HEK293 (cell line): Measurements from ENCODE around the gene NAE1.

Experiments
- CTCF ChIA-PET: fragments of 350-600 bp; formaldehyde crosslinking; extraction: SDS; loops from one replicate; lab custom pipeline; 2021; ENCODE audit warnings: antibody characterized with exemption; lab: Yijun Ruan, JAX
- POLR2A ChIA-PET: fragments of 300-600 bp; formaldehyde crosslinking; extraction: SDS; loops from one replicate; lab custom pipeline; 2020; ENCODE audit warnings: antibody characterized with exemption, inconsistent platforms; lab: Yijun Ruan, JAX
- H3K27ac ChIP-seq: fragments of 200-500 bp; sonication (Bioruptor generic); 2 replicates; pipeline ENCODE4 v1.5.1; 2014; ENCODE audit warnings: low read depth, low read length, control low read depth, inconsistent platforms; ENCODE audit errors: extremely low read depth
- H3K36me3 ChIP-seq, 2 experiments: fragments of 200-500 bp in 1 of 2; sonication (Bioruptor generic) in 1 of 2; 1 replicate in 1 of 2; 2 replicates in 1 of 2; pipeline ENCODE4 v1.5.1; 2014 to 2017; ENCODE audit warnings: inconsistent platforms in 2 of 2, low read length in 2 of 2; ENCODE audit not compliant: control insufficient read depth in 2 of 2, insufficient read depth in 1 of 2
- H3K4me1 ChIP-seq: fragments of 200-500 bp; sonication (Bioruptor generic); 2 replicates; pipeline ENCODE4 v1.5.1; 2014; ENCODE audit warnings: mild to moderate bottlenecking, low read length, inconsistent platforms; ENCODE audit not compliant: control insufficient read depth, insufficient read depth
- H3K4me3 ChIP-seq: 2 replicates; pipeline ENCODE4 v1.5.1; 2011; ENCODE audit warnings: low read depth, mild to moderate bottlenecking, control low read depth, low read length, moderate library complexity
- H3K9me3 ChIP-seq: fragments of 200-500 bp; sonication (Bioruptor generic); 2 replicates; pipeline ENCODE4 v1.5.1; 2014; ENCODE audit warnings: low read depth, low read length, inconsistent platforms; ENCODE audit not compliant: control insufficient read depth, insufficient read depth
- BCL11A ChIP-seq: fragments of 450-650 bp; formaldehyde crosslinking; IDR thresholded peaks from 2 replicates; pipeline ENCODE4 v1.5.1; 2016; ENCODE audit warnings: low read depth, missing biosample characterization, missing genetic modification characterization
- CTCF ChIP-seq: fragments of 450-650 bp; formaldehyde crosslinking; IDR thresholded peaks from 2 replicates; pipeline ENCODE4 v1.5.1; 2016; ENCODE audit warnings: missing biosample characterization, missing genetic modification characterization
- PRDM1 ChIP-seq: fragments of 450-650 bp; formaldehyde crosslinking; IDR thresholded peaks from 2 replicates; pipeline ENCODE4; 2016; ENCODE audit warnings: missing biosample characterization, missing genetic modification characterization
- PRDM2 ChIP-seq: fragments of 450-650 bp; formaldehyde crosslinking; IDR thresholded peaks from 2 replicates; pipeline ENCODE4 v1.5.1; 2016; ENCODE audit warnings: missing biosample characterization, missing genetic modification characterization, borderline replicate concordance
- REPIN1 ChIP-seq: fragments of 450-650 bp; formaldehyde crosslinking; IDR thresholded peaks from 2 replicates; pipeline ENCODE4 v1.5.1; 2017; ENCODE audit warnings: missing biosample characterization, missing genetic modification characterization, low read depth
- SCRT2 ChIP-seq: fragments of 450-650 bp; formaldehyde crosslinking; IDR thresholded peaks from 2 replicates; pipeline ENCODE4 v1.5.1; 2016; ENCODE audit warnings: missing biosample characterization, missing genetic modification characterization
- SP7 ChIP-seq: fragments of 450-650 bp; formaldehyde crosslinking; IDR thresholded peaks from 2 replicates; pipeline ENCODE4 v1.5.1; 2016; ENCODE audit warnings: missing biosample characterization, missing genetic modification characterization
- TSHZ1 ChIP-seq: fragments of 450-650 bp; formaldehyde crosslinking; IDR thresholded peaks from 2 replicates; pipeline ENCODE4 v1.5.1; 2016; ENCODE audit warnings: missing biosample characterization, missing genetic modification characterization, borderline replicate concordance
- ZBTB10 ChIP-seq: fragments of 450-650 bp; formaldehyde crosslinking; IDR thresholded peaks from 2 replicates; pipeline ENCODE4 v1.5.1; 2016; ENCODE audit warnings: missing biosample characterization, missing genetic modification characterization
- ZBTB17 ChIP-seq: fragments of 450-650 bp; formaldehyde crosslinking; IDR thresholded peaks from 2 replicates; pipeline ENCODE4 v1.5.1; 2016; ENCODE audit warnings: missing biosample characterization, missing genetic modification characterization
- ZBTB48 ChIP-seq: fragments of 450-650 bp; formaldehyde crosslinking; IDR thresholded peaks from 2 replicates; pipeline ENCODE4 v1.5.1; 2016; ENCODE audit warnings: missing biosample characterization, missing genetic modification characterization
- ZFHX2 ChIP-seq: fragments of 450-650 bp; formaldehyde crosslinking; conservative IDR thresholded peaks from 2 replicates; pipeline ENCODE4 v1.5.1; 2016; ENCODE audit warnings: missing biosample characterization, missing genetic modification characterization
- ZFP37 ChIP-seq: fragments of 450-650 bp; formaldehyde crosslinking; IDR thresholded peaks from 2 replicates; pipeline ENCODE4 v1.5.1; 2016; ENCODE audit warnings: missing biosample characterization, missing genetic modification characterization
- ZNF10 ChIP-seq: fragments of 450-650 bp; formaldehyde crosslinking; IDR thresholded peaks from 2 replicates; pipeline ENCODE4 v1.5.1; 2017; ENCODE audit warnings: missing biosample characterization, missing genetic modification characterization
- ZNF175 ChIP-seq: fragments of 450-650 bp; formaldehyde crosslinking; IDR thresholded peaks from 2 replicates; pipeline ENCODE4 v1.5.1; 2016; ENCODE audit warnings: missing biosample characterization, missing genetic modification characterization
- ZNF239 ChIP-seq: fragments of 450-650 bp; formaldehyde crosslinking; IDR thresholded peaks from 2 replicates; pipeline ENCODE4 v1.5.1; 2016; ENCODE audit warnings: missing biosample characterization, missing genetic modification characterization
- ZNF24 ChIP-seq: fragments of 450-650 bp; formaldehyde crosslinking; IDR thresholded peaks from 2 replicates; pipeline ENCODE4 v1.5.1; 2016; ENCODE audit warnings: missing biosample characterization, missing genetic modification characterization
- ZNF335 ChIP-seq: fragments of 450-650 bp; formaldehyde crosslinking; conservative IDR thresholded peaks from 2 replicates; pipeline ENCODE4 v1.5.1; 2016; ENCODE audit warnings: missing biosample characterization, missing genetic modification characterization
- ZNF394 ChIP-seq: fragments of 450-650 bp; formaldehyde crosslinking; IDR thresholded peaks from 2 replicates; pipeline ENCODE4 v1.5.1; 2016; ENCODE audit warnings: missing biosample characterization, missing genetic modification characterization, mild to moderate bottlenecking, moderate library complexity, borderline replicate concordance
- ZNF510 ChIP-seq: fragments of 450-650 bp; formaldehyde crosslinking; IDR thresholded peaks from 2 replicates; pipeline ENCODE4 v1.5.1; 2018; ENCODE audit warnings: mild to moderate bottlenecking, missing genetic modification characterization, missing biosample characterization; ENCODE audit not compliant: insufficient replicate concordance
- ZNF561 ChIP-seq: fragments of 450-650 bp; IDR thresholded peaks from 2 replicates; pipeline ENCODE4 v1.5.1; 2018; ENCODE audit warnings: missing biosample characterization, missing genetic modification characterization, borderline replicate concordance
- ZNF629 ChIP-seq: fragments of 450-650 bp; formaldehyde crosslinking; IDR thresholded peaks from 2 replicates; pipeline ENCODE4 v1.5.1; 2017; ENCODE audit warnings: missing biosample characterization, missing genetic modification characterization
- ZNF76 ChIP-seq: fragments of 450-650 bp; formaldehyde crosslinking; IDR thresholded peaks from 2 replicates; pipeline ENCODE4; 2016; ENCODE audit warnings: low read depth, missing biosample characterization, missing genetic modification characterization, borderline replicate concordance
- ZSCAN23 ChIP-seq: fragments of 450-650 bp; formaldehyde crosslinking; IDR thresholded peaks from 2 replicates; pipeline ENCODE4 v1.5.1; 2016; ENCODE audit warnings: missing biosample characterization, missing genetic modification characterization

The NAE1 gene

GRCh38 chr16:66832661-66833305 lies 2.0 kb upstream of the NAE1 start:
- Histone ChIP-seq H3K4me1 (peaks cover 5% of the 10 kb centered on the region; the same call in 1 of the 2 replicates), H3K36me3 (peaks cover 11 to 16% of the 10 kb centered on the region in 2 experiments; a peak in 2 of 3 replicates), H3K9me3 (no peaks in the 10 kb centered on the region), H3K4me3 (no peak overlapping the region), H3K27ac (no peak overlapping the region)
- CTCF ChIA-PET, result interaction anchor here (0.6 to 3.8 kb wide), 5 partner anchors 10 to 48 kb away, joined by 4 to 21 read pairs (median 5); no protein-coding TSS in a partner anchor
- POLR2A ChIA-PET, result interaction anchor here (3.4 kb wide), 1 partner anchor 35 kb away, joined by 20 read pairs; no protein-coding TSS in a partner anchor
- TF ChIP-seq ZFP37, result no peak
- TF ChIP-seq TSHZ1 (tag by site-specific recombination), result no peak
- no peak for TF ChIP-seq ZNF510 (tag by site-specific recombination)
- TF ChIP-seq ZBTB10 (tag by site-specific recombination), result no peak
- peak; percentile 35; the same call in 1 of the 2 replicates for TF ChIP-seq ZNF394 (tag by site-specific recombination)
- no peak for TF ChIP-seq ZNF24 (tag by site-specific recombination)
- TF ChIP-seq ZNF76 (tag by site-specific recombination), result 0 out of 2 replicates have a peak, but pooled peaks have one; percentile 24
- TF ChIP-seq ZNF175 (tag by site-specific recombination), result no peak
- peak; percentile 3; the same call in 1 of the 2 replicates for TF ChIP-seq PRDM1
- TF ChIP-seq ZSCAN23 (tag by site-specific recombination), result no peak
- TF ChIP-seq ZNF335 (tag by site-specific recombination), result peak; percentile 93
- TF ChIP-seq ZFHX2 (tag by site-specific recombination), result no peak
- TF ChIP-seq ZNF561, result 0 out of 2 replicates have a peak, but pooled peaks have one; percentile 29
- TF ChIP-seq PRDM2 (tag by site-specific recombination), result no peak
- no peak for TF ChIP-seq BCL11A (tag by site-specific recombination)
- TF ChIP-seq ZBTB17 (tag by site-specific recombination), result peak; percentile 46; the same call in 1 of the 2 replicates
- TF ChIP-seq ZNF239 (tag by site-specific recombination), result no peak
- peak; percentile 16; the same call in 1 of the 2 replicates for TF ChIP-seq ZNF10 (tag by site-specific recombination)
- TF ChIP-seq SP7, result peak; percentile 54
- no peak for TF ChIP-seq ZBTB48 (tag by site-specific recombination)
- no peak for TF ChIP-seq SCRT2 (tag by site-specific recombination)
- TF ChIP-seq CTCF (tag by site-specific recombination), result no peak
- no peak for TF ChIP-seq REPIN1 (tag by site-specific recombination)
- peak; percentile 73 for TF ChIP-seq ZNF629 (tag by site-specific recombination)
